ENCODE data around the gene CCDC175.

The CCDC175 gene

DNA sequence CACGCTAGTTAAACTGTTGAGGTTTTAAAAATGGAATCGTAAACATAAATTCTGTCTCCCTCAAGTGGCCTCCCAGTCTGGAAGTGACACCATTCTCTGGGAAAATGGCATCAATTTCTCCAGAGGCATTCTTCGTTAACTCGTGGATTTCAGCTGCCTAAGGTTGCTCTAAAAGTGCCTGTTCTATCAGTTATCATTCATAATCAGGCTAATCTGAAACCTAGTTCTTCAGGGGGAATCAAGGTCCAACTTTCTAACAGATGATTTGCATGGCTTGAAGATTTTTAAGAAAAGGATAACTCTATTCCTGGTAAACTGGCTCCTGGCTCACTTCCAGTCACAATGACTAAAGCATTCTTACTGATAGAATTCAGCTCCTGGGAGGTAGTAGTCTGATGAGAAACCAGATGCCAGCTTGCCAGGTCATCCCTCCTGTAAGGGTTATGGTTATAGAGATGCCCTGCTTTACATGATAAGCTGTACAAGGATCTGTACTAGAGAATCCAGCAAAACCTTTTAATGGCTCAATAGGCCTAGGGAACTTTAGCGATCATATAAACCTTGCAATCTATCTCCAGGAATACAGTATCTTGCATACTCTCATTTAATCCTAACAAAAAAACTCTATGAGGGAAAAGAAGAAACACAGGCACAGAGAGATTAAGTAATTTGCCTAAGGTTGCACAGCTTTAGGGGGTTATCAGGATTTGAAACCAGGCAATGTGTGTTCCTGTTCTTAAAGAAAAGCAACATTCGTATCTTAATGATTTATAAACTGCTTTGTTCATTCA lies 93.9 kb downstream of the CCDC175 start:
- no peak for DNase-seq (ENCODE audit: low spot score)

GRCh38 chr14:59481871-59482540 lies 94.6 kb downstream of the CCDC175 start:
- DNase-seq (ENCODE audit: low spot score): no peak

GRCh38 chr14:59481407-59481806 lies 95.2 kb downstream of the CCDC175 start:
- no peak for DNase-seq (ENCODE audit: low spot score)

- DNase-seq (ENCODE audit: low spot score): no peak
Measured at GRCh38 chr14:59480166-59480565, 96.4 kb downstream of the CCDC175 start.

DNA sequence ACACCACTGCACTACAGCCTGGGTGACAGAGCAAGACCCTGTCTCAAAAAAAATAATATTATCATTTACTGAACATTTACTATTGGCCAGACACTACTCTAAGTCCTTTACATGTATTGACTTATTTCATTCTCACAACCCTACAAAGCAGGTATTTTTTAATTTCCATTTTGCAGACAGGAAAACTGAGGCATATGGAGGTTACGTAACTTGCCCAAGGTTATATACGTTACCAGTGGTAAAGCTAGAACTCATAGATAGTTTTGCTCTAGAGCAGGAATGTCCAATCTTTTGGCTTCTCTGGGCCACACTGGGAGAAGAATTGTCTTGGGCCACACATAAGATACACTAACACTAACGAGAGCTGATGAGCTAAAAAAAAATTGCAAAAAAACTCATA lies 98.1 kb downstream of the CCDC175 start:
- DNase-seq (ENCODE audit: low spot score): no peak

GRCh38 chr14:59475709-59476108 lies 100.9 kb downstream of the CCDC175 start:
- no peak for DNase-seq (ENCODE audit: low spot score)

DNA sequence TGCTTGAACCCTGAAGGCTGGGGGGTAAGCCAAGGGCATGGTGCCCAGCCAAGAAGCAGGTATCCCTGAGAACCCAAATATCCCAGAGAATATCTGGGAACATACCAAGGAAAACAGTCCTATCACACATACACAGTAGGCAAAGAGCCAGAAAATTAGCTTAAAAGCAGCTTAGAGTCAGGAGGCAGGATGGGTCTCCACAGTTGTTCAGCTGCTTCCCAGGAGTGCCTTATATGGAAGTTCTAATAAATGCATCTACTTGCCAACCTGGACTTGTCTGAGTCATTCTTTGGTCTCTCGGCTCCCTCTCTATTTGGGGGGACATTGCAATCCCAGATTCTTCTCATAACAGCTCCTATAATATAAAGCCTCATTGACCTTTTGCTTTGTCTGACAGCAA lies 102.4 kb downstream of the CCDC175 start:
- no peak for DNase-seq (ENCODE audit: low spot score)

- DNase-seq (ENCODE audit: low spot score): peak; percentile 78
Measured at GRCh38 chr14:59465316-59466135, 111.1 kb downstream of the CCDC175 start, which contains the start of gene GPR135. GPR135 (minus strand) TSS chr14:59465380; CDS start chr14:59465226, 154 bp downstream.

- peak; percentile 85 for DNase-seq (ENCODE audit: low spot score)
Measured at GRCh38 chr14:59464486-59465315, 111.9 kb downstream of the CCDC175 start.

DNA sequence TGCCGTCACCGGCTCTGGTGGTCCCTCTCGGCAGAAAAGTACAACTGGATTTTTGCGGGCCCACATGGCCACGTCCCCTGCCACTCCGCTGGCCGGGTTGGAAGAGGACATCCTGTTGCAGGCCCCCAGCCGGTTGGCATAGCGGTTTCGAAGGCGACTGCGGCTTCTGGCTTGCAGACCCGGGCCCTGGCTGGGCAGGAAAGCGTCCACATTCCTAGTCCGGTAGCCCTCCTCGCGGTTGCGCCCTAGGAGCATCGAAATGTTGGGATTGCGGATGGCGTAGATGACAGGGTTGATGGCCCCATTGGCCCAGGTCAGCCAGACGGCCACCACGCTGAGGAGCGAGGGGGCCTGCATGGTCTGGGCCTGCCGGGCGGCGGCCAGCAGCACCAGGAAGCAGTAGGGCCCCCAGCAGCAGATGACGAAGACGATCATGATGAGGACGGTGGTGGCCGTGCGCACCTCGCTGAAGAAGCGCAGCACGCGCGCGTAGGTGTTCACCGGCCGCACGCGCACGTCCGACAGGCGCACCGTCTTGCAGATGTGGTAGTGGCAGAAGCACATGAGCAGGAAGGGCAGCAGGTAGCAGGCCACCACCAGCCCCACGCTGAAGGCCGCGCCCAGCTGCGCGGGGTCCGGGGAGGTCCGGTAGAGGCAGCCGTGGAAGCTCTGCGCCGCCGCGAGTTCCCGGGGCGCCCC lies 112.7 kb downstream of the CCDC175 start:
- peak; percentile 73 for DNase-seq (ENCODE audit: low spot score)

DNA sequence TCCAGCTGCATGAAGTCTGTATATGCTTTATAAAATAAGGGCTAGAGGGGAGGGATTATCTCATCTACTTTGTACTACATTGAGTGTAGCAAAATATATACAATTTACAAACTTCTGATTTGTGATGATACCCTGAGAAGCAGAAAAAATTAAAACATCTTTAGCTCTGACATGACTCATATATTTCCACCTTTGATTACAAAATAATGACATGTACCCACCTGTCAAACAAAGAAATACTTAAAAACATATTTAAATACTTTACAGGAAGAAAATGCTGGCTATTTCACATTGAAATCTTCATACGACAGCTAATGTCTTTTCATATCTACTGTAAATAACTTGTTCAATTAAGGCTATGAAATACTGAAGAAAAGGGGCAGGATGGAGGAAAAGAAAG lies 114.7 kb downstream of the CCDC175 start:
- DNase-seq (ENCODE audit: low spot score): no peak

DNA sequence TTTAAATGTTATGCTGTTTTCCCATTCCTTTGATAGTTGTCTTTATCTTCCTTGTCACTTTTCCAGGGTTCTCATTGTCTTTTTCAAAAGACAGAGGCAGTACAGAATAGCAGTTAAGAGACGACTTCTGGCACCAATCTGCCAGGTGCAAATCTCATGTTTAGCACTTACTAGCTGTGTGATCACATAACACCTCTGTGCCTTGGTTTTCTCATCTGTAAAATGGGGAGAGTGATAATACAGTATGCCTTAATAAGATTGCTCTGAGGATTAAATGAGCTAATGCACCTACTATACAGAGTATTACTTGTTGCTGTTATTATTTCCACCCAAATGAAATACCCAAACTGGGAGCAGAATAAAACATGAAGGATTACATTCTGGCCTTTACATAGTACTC lies 116.2 kb downstream of the CCDC175 start:
- no peak for DNase-seq (ENCODE audit: low spot score)

DNA sequence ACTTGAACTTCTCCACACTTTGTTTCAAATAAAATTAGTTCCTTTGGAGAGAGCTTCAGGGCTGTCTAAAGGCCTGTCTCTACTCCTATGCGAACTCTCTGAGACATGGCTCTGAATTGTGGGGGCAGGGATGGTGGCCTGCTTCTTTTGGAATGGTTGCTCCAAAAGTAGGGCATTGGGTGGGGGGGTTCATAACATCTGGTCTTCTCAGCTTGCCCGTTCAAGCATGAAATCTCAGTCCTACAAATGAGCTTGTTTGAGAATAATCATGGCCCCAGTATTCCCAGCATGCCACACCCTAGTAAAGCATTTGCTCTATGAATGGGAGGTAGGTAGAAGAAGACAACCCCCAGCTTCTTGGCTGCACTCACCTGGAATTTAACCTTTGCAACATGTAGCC lies 118.1 kb downstream of the CCDC175 start:
- no peak for DNase-seq (ENCODE audit: low spot score)

GRCh38 chr14:59455411-59455810 lies 121.2 kb downstream of the CCDC175 start:
- no peak for DNase-seq (ENCODE audit: low spot score)

Measured in left forelimb (tissue), 1 donor.